Natural killer cell (primary cell): Measurements from ENCODE around the gene CAMK1G. TPM values are rescaled to one million over a fixed set of nuclear protein-coding genes. Genes with fewer than 3 reads are reported as not detected.

Source experiments
- ATAC-seq, 3 donors: fragments of 150-1000 bp in 2 of 3; fragments of 200-7000 bp in 1 of 3; cut with Tn5 transposase; 1 replicate in 1 of 3; 2 replicates in 2 of 3; pipeline ENCODE4 v1.10.0; 2021; ENCODE audit warnings: mild to moderate bottlenecking in 2 of 3, moderate library complexity in 2 of 3
- DNase-seq, 2 donors: peaks; one replicate each; pipeline versions ENCODE4 v3.0.0 to v3.0.0-alpha.2; 2013 to 2021; ENCODE audit warnings: mixed read lengths in 1 of 2
- H3K27ac ChIP-seq: one replicate; pipeline ENCODE4 v1.5.1; 2013; ENCODE audit warnings: mild to moderate bottlenecking, low read length
- H3K27me3 ChIP-seq: one replicate; pipeline ENCODE4 v1.6.1; 2013; ENCODE audit warnings: low read length; ENCODE audit not compliant: control insufficient read depth, insufficient read depth
- H3K36me3 ChIP-seq: one replicate; pipeline ENCODE4 v1.6.1; 2013; ENCODE audit warnings: low read length; ENCODE audit not compliant: control insufficient read depth, insufficient read depth
- H3K4me1 ChIP-seq: one replicate; pipeline ENCODE4 v1.6.1; 2013; ENCODE audit warnings: low read length; ENCODE audit not compliant: control insufficient read depth, insufficient read depth
- H3K4me3 ChIP-seq: one replicate; pipeline ENCODE4 v1.5.1; 2013; ENCODE audit warnings: low read length
- H3K9me3 ChIP-seq: one replicate; pipeline ENCODE4 v1.6.1; 2013; ENCODE audit warnings: low read length; ENCODE audit not compliant: control insufficient read depth, insufficient read depth
- H3K27ac Mint-ChIP-seq, 2 donors: one replicate each; pipeline ENCODE4 v1.8.0; 2022; ENCODE audit warnings: mild to moderate bottlenecking in 2 of 2, mixed read lengths in 2 of 2, moderate library complexity in 1 of 2
- H3K27me3 Mint-ChIP-seq, 2 donors: one replicate each; pipeline ENCODE4 v1.8.0; 2022; ENCODE audit warnings: low read depth in 2 of 2, mixed read lengths in 2 of 2
- H3K36me3 Mint-ChIP-seq: one replicate; pipeline ENCODE4 v1.8.0; 2022; ENCODE audit warnings: mixed read lengths
- H3K4me1 Mint-ChIP-seq, 2 donors: one replicate each; pipeline ENCODE4 v1.8.0; 2022; ENCODE audit warnings: mixed read lengths in 2 of 2
- H3K4me3 Mint-ChIP-seq: one replicate; pipeline ENCODE4 v1.8.0; 2022; ENCODE audit warnings: mild to moderate bottlenecking, moderate library complexity, mixed read lengths
- H3K9me3 Mint-ChIP-seq, 2 donors: one replicate each; pipeline ENCODE4 v1.8.0; 2022; ENCODE audit warnings: mixed read lengths in 2 of 2
- CTCF ChIP-seq: fragments of 200-600 bp; IDR thresholded peaks from one replicate; pipeline ENCODE4 v1.8.0; 2022; ENCODE audit warnings: antibody characterized with exemption
- WGBS: methylation state at CpG from one replicate; pipeline ENCODE4 v1.1.7; 2013; ENCODE audit warnings: missing lambda C conversion rate; ENCODE audit not compliant: insufficient coverage; 5-methylcytosine and 5-hydroxymethylcytosine counted together
- intact Hi-C: fragments of 100-400 bp; cut with micrococcal nuclease; formaldehyde crosslinking; loops from one replicate; pipeline ENCODE4 v1.14.2; 2022
- total RNA-seq, 4 donors: library from RNA; stranded (reverse); fragments of 120-200 nt in 1 of 4; gene quantifications; one replicate each; pipeline versions ENCODE4 v1.2.3 to v1.2.4, GENCODE V29; 2013 to 2022

The CAMK1G gene
- total RNA-seq, 3 donors from 2014 or later (not counting 1 experiment from before 2014, with no cell fraction given), result not detected

- H3K4me3 Mint-ChIP-seq, result no peak overlapping the region
- H3K27ac ChIP-seq, result no peak overlapping the region
- no peak for TF ChIP-seq CTCF
- 90% methylated on average over 4 of the region's 5 CpGs for WGBS
- peaks cover 0 to 5% of the 10 kb centered on the region in 2 donors for H3K4me1 Mint-ChIP-seq
- DNase-seq (no peak), ATAC-seq (no peak)
- H3K4me3 ChIP-seq, result no peak overlapping the region
- no peaks in the 10 kb centered on the region for H3K4me1 ChIP-seq
- peaks cover 7 to 9% of the 10 kb centered on the region in 2 donors for H3K27me3 Mint-ChIP-seq
- no peaks in the 10 kb centered on the region for H3K9me3 ChIP-seq
- intact Hi-C loops, result no loop called here
- H3K27me3 ChIP-seq, result no peaks in the 10 kb centered on the region
- H3K27ac Mint-ChIP-seq, result no peak overlapping the region
- H3K36me3 ChIP-seq, result no peaks in the 10 kb centered on the region
- no peaks in the 10 kb centered on the region for H3K9me3 Mint-ChIP-seq
- H3K36me3 Mint-ChIP-seq, result no peaks in the 10 kb centered on the region
Measured at GRCh38 chr1:209657918-209658317, 74.4 kb downstream of the CAMK1G start.

- Histone ChIP-seq H3K36me3 (no peaks in the 10 kb centered on the region), H3K27ac (no peak overlapping the region), H3K4me1 (no peaks in the 10 kb centered on the region), H3K9me3 (no peaks in the 10 kb centered on the region), H3K27me3 (no peaks in the 10 kb centered on the region), H3K4me3 (no peak overlapping the region)
- Mint-ChIP-seq H3K36me3 (no peaks in the 10 kb centered on the region), H3K27ac (no peak overlapping the region), H3K27me3 (peaks cover 7 to 9% of the 10 kb centered on the region in 2 donors), H3K9me3 (no peaks in the 10 kb centered on the region), H3K4me3 (no peak overlapping the region), H3K4me1 (peaks cover 0 to 5% of the 10 kb centered on the region in 2 donors)
- DNase-seq (peak in 1 of 2 donors; percentile 17), ATAC-seq (peak; percentile 24 to 53 (median 29))
- TF ChIP-seq CTCF, result no peak
- WGBS, result 0% methylated on average over 3 of the region's 5 CpGs
- intact Hi-C loops, result no loop called here
Measured at GRCh38 chr1:209659909-209660308, 76.4 kb downstream of the CAMK1G start.

- DNase-seq (no peak), ATAC-seq (no peak)
- no peaks in the 10 kb centered on the region for H3K27me3 ChIP-seq
- WGBS, result 50% methylated on average over 1 of the region's 1 CpG
- Mint-ChIP-seq H3K27me3 (peaks cover 7 to 9% of the 10 kb centered on the region in 2 donors), H3K4me1 (peaks cover 0 to 5% of the 10 kb centered on the region in 2 donors), H3K4me3 (no peak overlapping the region), H3K36me3 (no peaks in the 10 kb centered on the region), H3K9me3 (no peaks in the 10 kb centered on the region), H3K27ac (no peak overlapping the region)
- no peaks in the 10 kb centered on the region for H3K36me3 ChIP-seq
- intact Hi-C loops, result no loop called here
- H3K9me3 ChIP-seq, result no peaks in the 10 kb centered on the region
- no peaks in the 10 kb centered on the region for H3K4me1 ChIP-seq
- H3K27ac ChIP-seq, result no peak overlapping the region
- no peak for TF ChIP-seq CTCF
- no peak overlapping the region for H3K4me3 ChIP-seq
Measured at GRCh38 chr1:209661071-209661470, 77.6 kb downstream of the CAMK1G start.

GRCh38 chr1:209662879-209663327, 79.4 kb downstream of the CAMK1G start:
- Mint-ChIP-seq H3K36me3 (no peaks in the 10 kb centered on the region), H3K27me3 (peaks cover 7 to 9% of the 10 kb centered on the region in 2 donors), H3K27ac (no peak overlapping the region), H3K9me3 (no peaks in the 10 kb centered on the region), H3K4me1 (peaks cover 0 to 5% of the 10 kb centered on the region in 2 donors), H3K4me3 (no peak overlapping the region)
- no peaks in the 10 kb centered on the region for H3K36me3 ChIP-seq
- no peaks in the 10 kb centered on the region for H3K9me3 ChIP-seq
- no peak overlapping the region for H3K27ac ChIP-seq
- 90% methylated on average over 3 of the region's 3 CpGs for WGBS
- no peaks in the 10 kb centered on the region for H3K27me3 ChIP-seq
- no peaks in the 10 kb centered on the region for H3K4me1 ChIP-seq
- DNase-seq, result no peak
- TF ChIP-seq CTCF, result no peak
- no peak overlapping the region for H3K4me3 ChIP-seq
- no peak for ATAC-seq
- intact Hi-C loops, result no loop called here
